PC-9 (cell line): ENCODE results near the gene CD4. TPM values are rescaled to one million over a fixed set of nuclear protein-coding genes. Genes with fewer than 3 reads are reported as not detected.

Experiments
- BruUV-seq: library from RNA; stranded (reverse); fragments of 400-500 nt; replicated peaks from 2 replicates; lab custom pipeline; 2021; lab: Mats Ljungman, UMichigan
- CTCF ChIA-PET: fragments of 300-600 bp; sonication (Branson Sonifier 250); formaldehyde crosslinking; loops from one replicate; lab custom pipeline; 2022; ENCODE audit warnings: antibody characterized with exemption; lab: Charles Lee
- POLR2A ChIA-PET: fragments of 300-600 bp; sonication (Branson Sonifier 250); formaldehyde crosslinking; loops from one replicate; lab custom pipeline; 2022; ENCODE audit warnings: antibody characterized with exemption; ENCODE audit not compliant: unreplicated experiment; lab: Charles Lee
- DNase-seq, 2 experiments: peaks; one replicate each; pipeline versions ENCODE4 v3.0.0 to v3.0.0-alpha.2; 2015 to 2022; ENCODE audit warnings: mixed read lengths in 1 of 2
- H2AFZ ChIP-seq: fragments of 200-600 bp; sonication (generic); 2 replicates; pipeline ENCODE4 v1.8.1; 2017; ENCODE audit warnings: antibody characterized with exemption
- H3F3A ChIP-seq: fragments of 200-600 bp; sonication (generic); 2 replicates; pipeline ENCODE4 v1.8.1; 2017; ENCODE audit warnings: antibody characterized with exemption, mild to moderate bottlenecking, low read depth; ENCODE audit not compliant: insufficient read depth
- H3K27ac ChIP-seq: fragments of 200-600 bp; sonication (generic); 2 replicates; pipeline ENCODE4 v1.6.1; 2016; ENCODE audit warnings: mixed run types
- H3K27me3 ChIP-seq: fragments of 200-600 bp; sonication (generic); 2 replicates; pipeline ENCODE4 v1.6.1; 2016; ENCODE audit warnings: low read depth, mixed run types; ENCODE audit not compliant: insufficient read depth
- H3K36me3 ChIP-seq: fragments of 200-600 bp; sonication (generic); 2 replicates; pipeline ENCODE4 v1.6.1; 2016; ENCODE audit warnings: low read depth, mixed run types
- H3K4me1 ChIP-seq: fragments of 200-600 bp; sonication (generic); replicated peaks from 2 replicates; pipeline ENCODE4 v1.6.1; 2016; ENCODE audit warnings: mixed run types; ENCODE audit not compliant: insufficient read depth
- H3K4me2 ChIP-seq: fragments of 200-600 bp; sonication (generic); 2 replicates; pipeline ENCODE4 v1.6.1; 2017; ENCODE audit warnings: mixed run types
- H3K4me3 ChIP-seq: fragments of 200-600 bp; sonication (generic); 2 replicates; pipeline ENCODE4 v1.6.1; 2016; ENCODE audit warnings: mixed run types
- H3K79me2 ChIP-seq: fragments of 200-600 bp; sonication (generic); 2 replicates; pipeline ENCODE4 v1.6.1; 2017; ENCODE audit warnings: low read depth, mixed run types
- H3K9me2 ChIP-seq: fragments of 200-600 bp; sonication (generic); 2 replicates; pipeline ENCODE4 v1.8.1; 2017; ENCODE audit warnings: mild to moderate bottlenecking; ENCODE audit not compliant: insufficient read depth
- H3K9me3 ChIP-seq: fragments of 200-600 bp; sonication (generic); 2 replicates; pipeline ENCODE4 v1.8.1; 2016; ENCODE audit warnings: low read depth; ENCODE audit not compliant: insufficient read depth
- H4K20me1 ChIP-seq: fragments of 200-600 bp; sonication (generic); 2 replicates; pipeline ENCODE4 v1.8.1; 2017; ENCODE audit not compliant: insufficient read depth
- CTCF ChIP-seq: fragments of 200-600 bp; sonication (generic); conservative IDR thresholded peaks from 2 replicates; pipeline ENCODE4 v1.6.1; 2017; ENCODE audit warnings: mixed run types, antibody characterized with exemption, mild to moderate bottlenecking, moderate library complexity
- EZH2 ChIP-seq: fragments of 200-600 bp; sonication (generic); IDR thresholded peaks from 2 replicates; pipeline ENCODE4 v1.8.0; 2017; ENCODE audit warnings: antibody characterized with exemption, low read depth
- intact Hi-C: fragments of 100-400 bp; cut with micrococcal nuclease; formaldehyde crosslinking; loops from one replicate; pipeline ENCODE4 v1.10.0; 2022; ENCODE audit not compliant: unreplicated experiment
- total RNA-seq: library from RNA; stranded (reverse); gene quantifications from 2 replicates; pipeline ENCODE4 v1.2.3, GENCODE V29; 2021

Gene CD4
- total RNA-seq, 1 experiment from 2014 or later: 1.0 TPM

- DNase-seq: no peak
- no peaks in the 10 kb centered on the region for H3K79me2 ChIP-seq
- ChIA-PET POLR2A (interaction anchor here (0.6 kb wide), 1 partner anchor 20 kb away, joined by 4 read pairs; the partner anchor contains the start of gene CDCA3), CTCF (interaction anchor here (0.6 to 0.7 kb wide), 2 partner anchors 64 to 299 kb away, joined by 3 to 7 read pairs; no protein-coding TSS in a partner anchor)
- no peaks in the 10 kb centered on the region for H3F3A ChIP-seq
- no peak overlapping the region for H3K4me2 ChIP-seq
- intact Hi-C loops: no loop called here
- no peak for TF ChIP-seq CTCF
- no peak for TF ChIP-seq EZH2
- H2AFZ ChIP-seq: no peak overlapping the region
- no peaks in the 10 kb centered on the region for H3K4me1 ChIP-seq
- H3K9me2 ChIP-seq: no peaks in the 10 kb centered on the region
- H3K4me3 ChIP-seq: no peak overlapping the region
- H3K27ac ChIP-seq: no peak overlapping the region
- H3K36me3 ChIP-seq: no peaks in the 10 kb centered on the region
- peaks cover 69% of the 10 kb centered on the region for H3K27me3 ChIP-seq
- no peaks in the 10 kb centered on the region for H3K9me3 ChIP-seq
- H4K20me1 ChIP-seq: no peaks in the 10 kb centered on the region
- no TSS peak for BruUV-seq
These were observed 41.7 kb downstream of the CD4 start for GRCh38 chr12:6830999-6831398.

GRCh38 chr12:6831450-6831995 lies 42.2 kb downstream of the CD4 start:
- CTCF ChIA-PET: interaction anchor here (0.6 to 0.7 kb wide), 2 partner anchors 140 to 299 kb away, joined by 6 to 7 read pairs; no protein-coding TSS in a partner anchor

GRCh38 chr12:6832125-6832524 lies 42.8 kb downstream of the CD4 start:
- intact Hi-C loops: no loop called here
- Histone ChIP-seq H3K36me3 (no peaks in the 10 kb centered on the region), H3K79me2 (no peaks in the 10 kb centered on the region), H3K27ac (no peak overlapping the region), H2AFZ (no peak overlapping the region), H3K27me3 (peaks cover 57% of the 10 kb centered on the region), H3K4me2 (no peak overlapping the region), H3K4me3 (no peak overlapping the region), H3K9me3 (no peaks in the 10 kb centered on the region), H3K4me1 (no peaks in the 10 kb centered on the region), H3F3A (no peaks in the 10 kb centered on the region), H4K20me1 (no peaks in the 10 kb centered on the region), H3K9me2 (no peaks in the 10 kb centered on the region)
- TF ChIP-seq CTCF: no peak
- no peak for TF ChIP-seq EZH2
- DNase-seq: no peak
- BruUV-seq: no TSS peak
- ChIA-PET CTCF (interaction anchor here (0.6 kb wide), 1 partner anchor 141 kb away, joined by 6 read pairs; no protein-coding TSS in a partner anchor), POLR2A (interaction anchor here (0.5 to 0.6 kb wide), 2 partner anchors 24 to 300 kb away, joined by 3 to 6 read pairs; no protein-coding TSS in a partner anchor)

More at GRCh38 chr12:6831450-6831995, 42.2 kb downstream of the CD4 start:
- H3K4me3 ChIP-seq: no peak overlapping the region
- no peaks in the 10 kb centered on the region for H3K4me1 ChIP-seq
- H3K27me3 ChIP-seq: peaks cover 63% of the 10 kb centered on the region
- no peaks in the 10 kb centered on the region for H3K36me3 ChIP-seq
- intact Hi-C loops: no loop called here
- H3K4me2 ChIP-seq: no peak overlapping the region
- no peak for DNase-seq
- BruUV-seq: no TSS peak
- H3K79me2 ChIP-seq: no peaks in the 10 kb centered on the region
- H3K9me3 ChIP-seq: no peaks in the 10 kb centered on the region
- H4K20me1 ChIP-seq: no peaks in the 10 kb centered on the region
- POLR2A ChIA-PET: interaction anchor here (0.5 kb wide), 1 partner anchor 23 kb away, joined by 3 read pairs; no protein-coding TSS in a partner anchor
- no peaks in the 10 kb centered on the region for H3F3A ChIP-seq
- no peaks in the 10 kb centered on the region for H3K9me2 ChIP-seq
- TF ChIP-seq EZH2: no peak
- TF ChIP-seq CTCF: no peak
- no peak overlapping the region for H2AFZ ChIP-seq
- no peak overlapping the region for H3K27ac ChIP-seq
